Limb (tissue), 2 donors: ENCODE data around the gene WDR91.

ENCODE experiments used
- DNase-seq, 2 donors: peaks; one replicate each; pipeline ENCODE4 v3.0.0-alpha.2; 2016; ENCODE audit errors: extremely low spot score in 2 of 2

WDR91 gene

GRCh38 chr7:135162382-135163001 is 48.8 kb downstream of the WDR91 start:
- DNase-seq: no peak

- DNase-seq: no peak
Measured at GRCh38 chr7:135161669-135162068, 49.7 kb downstream of the WDR91 start.

DNA sequence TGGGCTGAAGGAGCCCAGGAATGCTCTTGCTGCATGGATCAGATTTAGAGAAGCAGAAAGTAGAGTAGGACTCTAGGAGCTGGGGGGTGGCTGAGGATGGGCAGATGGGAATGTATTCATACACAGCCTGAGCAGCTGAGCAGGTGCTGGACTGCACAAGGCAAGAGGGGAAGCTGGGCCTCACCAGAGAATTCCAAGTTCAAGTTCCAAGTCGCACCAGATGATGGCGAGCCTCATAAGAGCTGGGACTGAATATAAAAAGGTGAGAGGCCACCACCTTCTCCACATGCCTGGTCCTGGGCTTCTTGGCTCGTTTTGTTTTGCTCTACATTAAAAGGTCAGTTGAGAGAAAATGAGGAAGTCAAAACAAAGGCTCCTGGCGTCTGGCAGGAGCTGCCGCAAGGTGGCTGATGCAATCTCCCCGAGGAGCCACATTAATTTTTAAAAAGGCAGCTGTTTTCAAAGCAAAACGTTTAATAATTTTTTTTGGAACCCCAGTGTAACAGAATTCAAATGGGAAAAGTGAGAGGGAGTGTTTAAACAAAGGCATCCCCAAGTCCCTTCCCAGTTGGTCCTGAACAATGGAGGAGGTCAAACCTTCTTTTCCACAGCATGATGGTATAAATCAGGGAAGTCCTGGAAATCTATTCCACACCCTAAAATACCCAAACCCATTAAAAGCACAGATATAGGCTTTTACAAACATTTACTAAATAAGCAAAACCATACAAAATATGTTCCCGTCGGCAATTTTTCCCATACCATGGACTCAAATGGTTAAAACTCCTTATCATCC is 50.3 kb downstream of the WDR91 start:
- no peak for DNase-seq

- no peak for DNase-seq
Measured at GRCh38 chr7:135160098-135160857, 51.0 kb downstream of the WDR91 start.

DNA sequence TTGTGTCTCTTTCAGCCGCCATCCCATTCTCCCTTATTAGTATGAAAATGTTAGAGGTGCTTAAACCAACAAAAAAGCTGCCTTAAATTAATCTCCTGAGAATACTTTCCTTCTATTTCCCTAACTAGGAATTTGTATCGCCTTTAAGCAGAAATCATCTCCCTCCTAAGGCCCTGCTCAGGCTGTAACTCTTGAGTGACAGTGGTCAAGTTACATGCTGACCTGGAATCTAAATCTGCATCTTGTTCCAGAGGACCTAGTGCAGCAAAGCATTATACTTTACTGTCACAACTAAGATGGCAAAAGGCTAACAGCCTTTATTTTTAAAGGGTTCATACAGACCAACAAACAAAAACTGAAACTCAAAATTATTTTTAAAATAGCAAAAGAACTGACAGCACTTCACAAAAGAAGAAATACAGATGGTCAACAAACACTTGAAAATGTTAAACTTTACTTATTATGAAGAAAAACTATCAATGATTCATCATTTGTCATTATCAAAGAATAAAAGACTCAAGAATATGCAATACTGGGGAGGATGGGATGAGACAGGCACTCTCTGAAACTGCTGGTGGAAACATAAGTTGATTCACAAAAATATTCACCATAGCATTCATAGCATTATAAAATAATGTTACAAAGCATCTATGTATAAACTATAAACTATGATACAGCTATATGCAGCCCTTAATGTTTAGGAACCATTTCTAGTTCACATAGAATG is 51.8 kb downstream of the WDR91 start:
- no peak for DNase-seq

GRCh38 chr7:135158874-135159273 is 52.5 kb downstream of the WDR91 start:
- DNase-seq: no peak

DNA sequence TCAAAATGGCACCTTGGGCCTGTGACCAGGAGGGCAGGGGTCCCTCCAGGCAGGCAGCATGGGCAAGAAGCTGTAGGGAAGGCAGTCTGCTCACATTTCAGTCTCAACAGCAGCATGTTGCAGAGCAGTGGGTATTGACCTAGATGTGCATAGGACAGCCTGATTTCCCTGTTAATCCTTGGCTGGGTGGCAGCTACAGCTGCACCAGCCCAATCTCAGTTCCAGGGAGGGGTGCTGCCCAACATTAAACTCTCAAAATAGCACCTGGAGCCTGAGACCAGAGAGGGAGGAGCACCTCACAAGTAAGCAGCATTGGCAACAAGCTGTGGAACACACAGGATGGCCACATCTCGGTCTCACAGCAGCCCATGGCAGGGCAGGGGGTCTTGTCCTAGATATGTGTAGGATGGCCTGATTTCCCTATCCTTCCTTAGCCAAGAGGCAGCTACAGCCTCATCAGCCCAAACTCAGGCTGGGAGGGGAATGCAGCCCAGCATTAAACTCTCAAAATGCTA is 53.1 kb downstream of the WDR91 start:
- no peak for DNase-seq

DNA sequence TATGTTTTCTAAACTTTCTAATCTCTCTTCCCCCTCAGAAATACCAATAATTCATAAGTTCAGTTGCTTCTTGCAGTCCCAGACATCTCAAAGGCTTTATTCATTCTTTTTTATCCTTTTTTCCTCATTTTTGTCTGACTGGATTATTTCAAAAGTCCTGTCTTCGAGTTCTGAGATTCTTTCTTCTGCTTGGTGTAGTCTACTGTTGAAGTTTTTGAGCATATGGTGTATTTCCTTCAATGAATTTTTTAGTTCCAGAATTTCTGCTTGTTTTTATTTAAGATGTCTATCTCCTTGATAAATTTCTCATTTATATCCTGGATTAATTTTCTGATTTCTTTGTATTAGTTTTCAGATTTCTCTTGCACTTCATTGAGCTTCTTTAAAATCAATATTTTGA is 55.0 kb downstream of the WDR91 start:
- DNase-seq: no peak

GRCh38 chr7:135154734-135155133 is 56.6 kb downstream of the WDR91 start:
- no peak for DNase-seq

DNA sequence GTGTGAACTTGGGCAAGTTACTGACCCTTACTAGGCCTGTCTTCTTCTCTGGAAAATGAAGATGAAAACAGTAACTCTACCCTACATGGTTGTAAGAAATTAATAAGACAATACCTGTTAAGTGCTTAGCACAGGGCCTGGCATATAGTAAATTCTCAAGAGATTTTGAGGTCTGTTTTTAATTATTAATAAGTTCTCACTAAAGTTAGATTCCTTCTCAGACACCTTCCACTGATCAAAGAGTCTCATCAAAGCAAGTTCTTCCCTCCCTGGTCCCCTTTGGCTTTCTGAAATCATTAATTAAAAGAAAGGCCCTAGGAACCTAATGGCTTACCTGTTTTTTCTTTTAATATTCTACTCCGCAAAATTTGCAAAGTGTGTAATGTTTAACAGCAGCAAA is 58.9 kb downstream of the WDR91 start:
- no peak for DNase-seq

DNA sequence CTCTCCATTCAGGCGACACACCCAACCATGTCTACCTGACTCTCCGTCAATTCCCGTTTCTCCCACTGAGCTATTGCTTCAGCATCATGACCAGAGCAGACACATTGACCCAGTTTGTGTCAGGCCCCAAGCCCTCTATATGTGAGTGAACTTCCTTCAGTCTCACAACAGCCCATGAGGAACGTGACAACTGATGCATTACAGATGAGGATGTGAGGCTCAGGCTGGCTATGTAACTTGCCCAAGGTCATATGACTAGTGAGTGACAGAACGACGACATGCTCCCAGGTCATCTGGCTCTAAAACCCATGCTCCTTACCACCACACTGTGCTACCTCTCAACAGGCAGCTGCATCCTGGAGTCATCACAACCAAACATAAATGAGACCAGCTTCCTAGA is 59.8 kb downstream of the WDR91 start:
- no peak for DNase-seq

GRCh38 chr7:135151132-135151531 is 60.2 kb downstream of the WDR91 start:
- DNase-seq: no peak

DNA sequence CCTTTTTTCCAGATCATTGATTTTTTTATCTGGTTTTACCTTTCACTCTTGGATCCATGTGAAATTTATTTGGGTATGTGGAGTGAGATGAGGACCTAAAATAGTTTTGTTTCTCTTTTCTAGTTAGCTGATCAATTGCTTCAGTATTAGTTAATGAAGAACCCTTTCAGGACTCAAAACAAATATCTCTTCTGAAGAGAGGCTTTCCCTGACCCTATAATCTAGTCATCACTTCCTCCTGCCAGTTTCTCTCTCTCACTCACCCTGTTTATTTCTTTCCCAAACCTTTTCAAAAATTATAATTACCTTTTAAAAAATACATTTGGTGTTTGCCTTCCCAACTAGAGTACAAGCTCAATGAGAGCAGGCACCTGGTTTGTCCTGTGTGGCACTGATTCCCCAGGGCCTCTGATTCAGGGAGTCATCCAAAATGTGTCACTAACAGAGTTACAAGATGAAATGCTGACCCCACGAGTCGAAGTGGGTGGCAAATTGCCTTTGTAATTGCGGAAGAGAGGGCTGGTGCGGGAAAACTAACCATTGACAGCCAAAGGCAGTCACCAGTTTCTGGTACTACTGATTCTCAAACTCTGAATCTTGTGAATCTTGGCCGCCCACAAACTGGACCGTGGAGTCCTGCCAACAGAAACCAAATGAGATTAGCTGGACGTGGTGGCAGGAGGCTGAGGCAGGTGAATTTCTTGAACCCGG is 61.1 kb downstream of the WDR91 start:
- no peak for DNase-seq

GRCh38 chr7:135147899-135148721 is 63.2 kb downstream of the WDR91 start, which contains the start of gene TMEM140:
TMEM140 (plus strand) TSS chr7:135148072; CDS start chr7:135164442, 16,370 bp downstream.
- no peak for DNase-seq

DNA sequence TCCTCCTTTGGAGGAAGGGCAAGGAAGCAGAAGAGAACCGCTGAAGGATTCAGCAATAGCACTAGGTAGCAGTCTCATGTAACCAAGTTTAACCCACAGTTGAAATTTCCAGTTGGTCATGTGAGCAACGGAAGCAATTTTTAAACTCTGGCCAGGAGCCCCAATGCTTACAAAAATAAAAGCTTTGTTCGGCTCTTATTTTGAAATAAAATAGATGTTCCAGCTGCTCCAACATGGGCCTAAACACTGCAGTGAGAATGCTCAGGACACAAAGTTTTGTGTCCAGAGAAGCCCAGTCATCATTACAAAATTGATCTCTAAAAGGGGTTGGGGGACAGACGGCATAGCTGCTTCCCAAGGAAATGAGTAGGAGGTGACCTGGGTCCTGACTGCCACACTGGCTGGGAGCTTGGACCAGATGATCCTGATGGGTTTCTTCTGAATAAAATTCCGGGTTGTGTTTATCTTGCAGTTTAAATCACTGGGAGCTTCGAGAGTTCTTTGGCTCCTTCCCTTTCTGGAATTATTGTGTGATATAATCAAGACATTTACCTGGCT is 63.9 kb downstream of the WDR91 start:
- DNase-seq: no peak

GRCh38 chr7:135143885-135144668 is 67.2 kb downstream of the WDR91 start:
- DNase-seq: no peak
